Stomach smooth muscle (tissue), 2 donors: Measurements from ENCODE around the gene NAV2.
A peak's percentile ranks its signal among the peaks of the same experiment; 100 is the strongest.

Experiments used
- H3K27ac ChIP-seq: one replicate; pipeline ENCODE4 v1.7.0; 2013; ENCODE audit warnings: mild to moderate bottlenecking, low read length, inconsistent platforms
- H3K27me3 ChIP-seq, 2 donors: one replicate each; pipeline ENCODE4 v1.7.0; 2013; ENCODE audit warnings: low read length in 2 of 2; ENCODE audit not compliant: insufficient read depth in 2 of 2, control insufficient read depth in 1 of 2
- H3K36me3 ChIP-seq, 2 donors: one replicate each; pipeline ENCODE4 v1.7.0; 2013; ENCODE audit warnings: low read length in 2 of 2; ENCODE audit not compliant: control insufficient read depth in 2 of 2, insufficient read depth in 2 of 2
- H3K4me1 ChIP-seq: one replicate; pipeline ENCODE4 v1.7.0; 2013; ENCODE audit warnings: low read length; ENCODE audit not compliant: control insufficient read depth, insufficient read depth
- H3K4me3 ChIP-seq, 2 donors: one replicate each; pipeline ENCODE4 v1.7.0; 2013; ENCODE audit warnings: low read length in 2 of 2
- H3K9ac ChIP-seq, 2 donors: one replicate each; pipeline ENCODE4 v1.7.0; 2013; ENCODE audit warnings: low read length in 2 of 2, mild to moderate bottlenecking in 1 of 2
- H3K9me3 ChIP-seq, 2 donors: one replicate each; pipeline ENCODE4 v1.7.0; 2013; ENCODE audit warnings: low read length in 2 of 2; ENCODE audit not compliant: control insufficient read depth in 2 of 2
- donor health status: healthy.
- donor health status: Pancreatic carcinoma.

Gene NAV2

GRCh38 chr11:20064961-20065405 is 352.3 kb downstream of the NAV2 start:
- Histone ChIP-seq H3K36me3 (peaks cover 31 to 53% of the 10 kb centered on the region in 2 donors), H3K4me3 (no peak overlapping the region), H3K9ac (no peak overlapping the region), H3K4me1 (no peaks in the 10 kb centered on the region), H3K9me3 (no peaks in the 10 kb centered on the region), H3K27me3 (no peaks in the 10 kb centered on the region), H3K27ac (no peak overlapping the region)

GRCh38 chr11:20065406-20065805 is 352.8 kb downstream of the NAV2 start:
- Histone ChIP-seq H3K27ac (peak overlapping the region; percentile 11), H3K9ac (no peak overlapping the region), H3K36me3 (peaks cover 27 to 49% of the 10 kb centered on the region in 2 donors), H3K4me3 (no peak overlapping the region), H3K27me3 (no peaks in the 10 kb centered on the region), H3K9me3 (no peaks in the 10 kb centered on the region), H3K4me1 (no peaks in the 10 kb centered on the region)

GRCh38 chr11:20066013-20066782 is 353.6 kb downstream of the NAV2 start:
- no peaks in the 10 kb centered on the region for H3K4me1 ChIP-seq
- no peaks in the 10 kb centered on the region for H3K27me3 ChIP-seq
- no peak overlapping the region for H3K9ac ChIP-seq
- H3K9me3 ChIP-seq: no peaks in the 10 kb centered on the region
- peaks cover 25 to 46% of the 10 kb centered on the region in 2 donors for H3K36me3 ChIP-seq
- H3K4me3 ChIP-seq: no peak overlapping the region
- H3K27ac ChIP-seq: peak overlapping the region; percentile 11

GRCh38 chr11:20066783-20067156 is 354.1 kb downstream of the NAV2 start:
- Histone ChIP-seq H3K36me3 (peaks cover 25 to 44% of the 10 kb centered on the region in 2 donors), H3K9me3 (no peaks in the 10 kb centered on the region), H3K9ac (no peak overlapping the region), H3K4me3 (no peak overlapping the region), H3K27me3 (no peaks in the 10 kb centered on the region), H3K4me1 (no peaks in the 10 kb centered on the region), H3K27ac (no peak overlapping the region)

DNA sequence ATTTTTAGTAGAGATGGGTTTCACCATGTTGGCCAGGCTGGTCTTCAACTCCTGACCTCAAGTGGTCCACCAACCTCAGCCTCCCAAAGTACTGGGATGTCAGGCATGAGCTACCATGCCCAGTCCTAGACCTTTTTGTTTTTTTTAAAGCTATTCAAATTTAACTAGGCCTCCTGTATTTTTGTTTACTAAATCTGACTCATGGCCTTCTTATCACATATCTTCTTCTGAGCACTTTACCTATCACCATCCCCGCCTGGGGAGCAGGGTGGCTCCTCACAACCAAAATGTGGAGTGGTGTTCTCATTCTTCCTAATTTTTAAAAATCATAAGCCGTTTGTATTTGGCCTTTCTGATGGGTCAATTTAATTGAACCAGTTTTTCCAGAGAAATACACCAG is 355.0 kb downstream of the NAV2 start:
- Histone ChIP-seq H3K36me3 (peaks cover 25 to 38% of the 10 kb centered on the region in 2 donors), H3K4me3 (no peak overlapping the region)

GRCh38 chr11:20068691-20069090 is 356.1 kb downstream of the NAV2 start:
- Histone ChIP-seq H3K27me3 (no peaks in the 10 kb centered on the region), H3K9ac (no peak overlapping the region), H3K4me1 (no peaks in the 10 kb centered on the region), H3K27ac (no peak overlapping the region), H3K4me3 (no peak overlapping the region), H3K9me3 (no peaks in the 10 kb centered on the region), H3K36me3 (peaks cover 24 to 38% of the 10 kb centered on the region in 2 donors)

More for the DNA sequence above, 355.0 kb downstream of the NAV2 start:
- Histone ChIP-seq H3K4me1 (no peaks in the 10 kb centered on the region), H3K27me3 (no peaks in the 10 kb centered on the region), H3K9ac (no peak overlapping the region), H3K9me3 (no peaks in the 10 kb centered on the region), H3K27ac (no peak overlapping the region)

DNA sequence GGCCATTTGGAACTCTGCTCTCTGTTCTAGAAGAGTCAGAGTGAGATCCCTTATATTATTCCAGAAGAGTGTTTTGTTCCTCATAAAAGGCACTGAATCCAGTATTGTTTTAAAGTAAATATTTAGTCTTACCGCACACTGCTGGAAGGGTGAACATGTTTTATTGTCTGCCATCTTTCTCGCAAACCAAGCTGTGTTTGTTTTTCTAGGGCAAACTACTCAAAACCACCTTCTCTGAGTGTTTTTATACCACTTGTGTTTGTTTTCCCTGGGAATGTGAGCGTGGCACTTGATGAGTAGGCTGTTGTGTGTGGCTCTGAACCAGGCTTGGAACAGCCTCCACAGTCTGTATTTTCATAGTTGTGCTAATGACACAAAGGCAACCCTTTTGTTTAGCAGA is 357.8 kb downstream of the NAV2 start:
- H3K27me3 ChIP-seq: no peaks in the 10 kb centered on the region
- no peaks in the 10 kb centered on the region for H3K9me3 ChIP-seq
- no peak overlapping the region for H3K9ac ChIP-seq
- peaks cover 17 to 32% of the 10 kb centered on the region in 2 donors for H3K36me3 ChIP-seq
- H3K4me3 ChIP-seq: no peak overlapping the region
- H3K4me1 ChIP-seq: no peaks in the 10 kb centered on the region
- no peak overlapping the region for H3K27ac ChIP-seq

GRCh38 chr11:20075627-20076026 is 363.0 kb downstream of the NAV2 start:
- Histone ChIP-seq H3K4me3 (no peak overlapping the region), H3K27me3 (no peaks in the 10 kb centered on the region), H3K4me1 (no peaks in the 10 kb centered on the region), H3K9me3 (no peaks in the 10 kb centered on the region), H3K36me3 (peaks cover 39 to 42% of the 10 kb centered on the region in 2 donors), H3K27ac (no peak overlapping the region), H3K9ac (no peak overlapping the region)

DNA sequence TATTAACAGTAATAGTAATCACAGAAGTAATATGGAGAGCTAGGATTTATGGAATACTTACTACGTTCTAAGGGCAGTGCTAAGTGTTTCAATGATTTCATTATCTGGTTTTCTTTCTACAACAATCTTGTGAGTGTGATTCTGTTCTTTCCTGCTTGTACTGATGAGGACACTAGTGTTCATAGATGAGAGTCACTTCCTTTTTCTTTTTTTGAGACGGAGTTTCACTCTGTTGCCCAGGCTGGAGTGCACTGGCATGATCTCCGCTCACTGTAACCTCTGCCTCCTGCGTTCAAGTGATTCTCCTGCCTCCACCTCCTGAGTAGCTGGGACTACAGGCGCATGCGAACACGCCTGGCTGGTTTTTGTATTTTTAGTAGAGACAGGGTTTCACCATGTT is 366.2 kb downstream of the NAV2 start:
- H3K36me3 ChIP-seq: peaks cover 62 to 66% of the 10 kb centered on the region in 2 donors
- no peaks in the 10 kb centered on the region for H3K4me1 ChIP-seq
- no peak overlapping the region for H3K4me3 ChIP-seq
- H3K27me3 ChIP-seq: no peaks in the 10 kb centered on the region
- H3K9ac ChIP-seq: no peak overlapping the region
- H3K27ac ChIP-seq: no peak overlapping the region
- no peaks in the 10 kb centered on the region for H3K9me3 ChIP-seq

DNA sequence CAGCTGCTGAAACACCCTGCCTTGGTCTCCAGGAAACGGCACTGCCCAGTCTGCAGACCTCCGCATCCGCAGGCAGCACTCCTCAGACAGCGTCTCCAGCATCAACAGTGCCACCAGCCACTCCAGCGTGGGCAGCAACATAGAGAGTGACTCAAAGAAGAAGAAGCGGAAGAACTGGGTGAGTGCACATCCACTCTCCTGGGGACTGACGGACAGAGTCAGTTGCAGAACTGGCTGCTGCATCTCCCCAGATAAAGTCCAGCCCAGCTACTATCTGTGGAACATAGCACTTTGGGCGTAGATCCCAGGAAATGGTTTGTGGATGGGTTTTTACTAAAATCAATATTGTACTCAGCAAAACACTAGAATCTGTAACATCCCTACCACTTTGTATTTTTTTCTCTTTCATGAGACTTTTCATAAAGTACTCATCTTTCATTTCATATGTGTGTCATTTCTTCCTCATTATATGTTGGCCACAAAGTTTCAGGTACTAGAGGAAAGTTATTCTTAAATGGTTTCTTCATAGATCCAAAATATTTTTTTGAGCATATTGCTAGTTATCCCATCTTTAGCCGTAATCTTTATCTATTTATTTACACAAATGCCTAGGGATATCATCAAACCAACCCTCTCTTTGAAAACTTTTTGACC is 367.5 kb downstream of the NAV2 start:
- Histone ChIP-seq H3K27me3 (no peaks in the 10 kb centered on the region), H3K9me3 (no peaks in the 10 kb centered on the region), H3K9ac (no peak overlapping the region), H3K4me1 (no peaks in the 10 kb centered on the region), H3K36me3 (peaks cover 69 to 72% of the 10 kb centered on the region in 2 donors), H3K27ac (no peak overlapping the region), H3K4me3 (no peak overlapping the region)

- no peaks in the 10 kb centered on the region for H3K4me1 ChIP-seq
- no peak overlapping the region for H3K9ac ChIP-seq
- H3K4me3 ChIP-seq: no peak overlapping the region
- no peak overlapping the region for H3K27ac ChIP-seq
- no peaks in the 10 kb centered on the region for H3K27me3 ChIP-seq
- no peaks in the 10 kb centered on the region for H3K9me3 ChIP-seq
- peaks cover 75 to 79% of the 10 kb centered on the region in 2 donors for H3K36me3 ChIP-seq
These were observed 368.7 kb downstream of the NAV2 start for GRCh38 chr11:20081336-20081735.
